ENCODE data around the gene SLC6A13.
"Not testable (repeated sequence)": the region's sequence is repeated elsewhere in the genome, so short reads cannot be mapped to it uniquely, and the experiment has no call there.

SLC6A13 gene

DNA sequence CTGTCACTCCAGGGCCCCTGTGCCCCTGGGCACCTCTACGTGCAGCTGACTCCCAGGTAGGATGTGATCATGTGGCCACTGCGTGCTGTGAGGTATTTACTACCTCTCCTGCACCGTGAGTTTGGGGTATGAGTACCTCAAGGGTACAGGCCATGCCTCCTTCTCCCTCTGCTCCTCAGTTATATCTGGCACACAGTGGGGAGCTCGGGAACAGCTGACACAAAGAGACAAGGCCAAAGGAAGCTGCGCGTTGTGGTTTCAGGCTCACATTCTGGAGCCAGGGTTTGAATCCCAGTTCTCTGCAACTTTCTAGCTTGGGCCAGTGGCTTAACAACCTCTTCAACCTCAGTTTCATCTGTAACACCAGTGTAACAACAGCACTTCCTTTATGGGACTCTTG, 40.9 kb downstream of the SLC6A13 start:
- DNase-seq (ENCODE audit: low read depth), result no peak
- TF ChIP-seq CTCF (conservative IDR thresholded peaks at IDR 0.05; ENCODE audit: low read depth, low read length), result no peak
- H3K4me3 ChIP-seq (ENCODE audit: low read depth, low read length), result no peak overlapping the region

- TF ChIP-seq CTCF (conservative IDR thresholded peaks at IDR 0.05; ENCODE audit: low read depth, low read length), result no peak
- H3K4me3 ChIP-seq (ENCODE audit: low read depth, low read length), result no peak overlapping the region
- no peak for DNase-seq (ENCODE audit: low read depth)
Observed at GRCh38 chr12:220946-221550, 41.6 kb downstream of the SLC6A13 start.

DNA sequence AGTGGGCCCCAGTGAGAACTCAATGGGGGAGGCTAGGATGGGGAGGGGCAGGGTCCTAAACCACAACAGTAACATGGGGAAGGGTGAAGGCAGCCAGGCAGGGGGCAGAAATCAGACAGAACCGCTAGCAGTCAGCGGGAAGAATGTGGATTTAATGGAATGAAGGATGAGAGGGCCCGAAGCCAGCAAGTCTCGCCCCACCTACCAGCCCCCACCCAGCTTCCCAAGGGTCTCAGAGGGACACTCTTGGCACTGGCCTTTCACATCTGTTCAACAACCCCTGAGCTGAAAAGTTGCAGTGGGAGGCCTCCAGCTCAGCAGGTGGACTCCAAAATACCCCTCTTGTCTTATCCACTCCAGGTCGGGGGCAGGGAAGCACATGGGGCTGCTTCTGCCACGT, 42.1 kb downstream of the SLC6A13 start:
- no peak for TF ChIP-seq CTCF (conservative IDR thresholded peaks at IDR 0.05; ENCODE audit: low read depth, low read length)
- H3K4me3 ChIP-seq (ENCODE audit: low read depth, low read length), result no peak overlapping the region
- no peak for DNase-seq (ENCODE audit: low read depth)

DNA sequence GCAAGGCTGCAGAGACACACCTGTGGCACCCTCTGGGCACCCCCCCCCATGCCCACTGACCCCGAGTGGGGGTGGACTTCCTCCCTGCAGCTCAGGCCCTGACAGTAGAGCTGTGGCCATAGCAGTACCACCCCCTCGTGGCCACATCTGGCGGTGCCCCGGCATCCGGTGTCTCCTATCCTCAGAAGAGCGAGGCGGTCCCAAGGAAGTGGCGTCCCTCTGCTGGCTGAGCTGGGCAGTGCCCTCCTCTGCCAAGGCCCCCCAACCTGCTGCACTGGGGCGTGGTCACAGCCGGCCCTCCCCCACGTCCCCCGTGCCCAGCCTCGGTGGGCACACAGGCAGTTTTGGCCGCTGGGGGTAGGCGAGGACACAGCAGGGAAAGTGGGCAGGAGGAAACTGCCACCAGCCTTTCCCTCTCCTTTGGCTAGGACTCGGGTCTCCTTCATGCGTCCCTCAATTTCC, 42.7 kb downstream of the SLC6A13 start:
- DNase-seq (ENCODE audit: low read depth), result peak; percentile 68
- H3K4me3 ChIP-seq (ENCODE audit: low read depth, low read length), result no peak overlapping the region
- peak; percentile 80 for TF ChIP-seq CTCF (conservative IDR thresholded peaks at IDR 0.05; ENCODE audit: low read depth, low read length)

DNA sequence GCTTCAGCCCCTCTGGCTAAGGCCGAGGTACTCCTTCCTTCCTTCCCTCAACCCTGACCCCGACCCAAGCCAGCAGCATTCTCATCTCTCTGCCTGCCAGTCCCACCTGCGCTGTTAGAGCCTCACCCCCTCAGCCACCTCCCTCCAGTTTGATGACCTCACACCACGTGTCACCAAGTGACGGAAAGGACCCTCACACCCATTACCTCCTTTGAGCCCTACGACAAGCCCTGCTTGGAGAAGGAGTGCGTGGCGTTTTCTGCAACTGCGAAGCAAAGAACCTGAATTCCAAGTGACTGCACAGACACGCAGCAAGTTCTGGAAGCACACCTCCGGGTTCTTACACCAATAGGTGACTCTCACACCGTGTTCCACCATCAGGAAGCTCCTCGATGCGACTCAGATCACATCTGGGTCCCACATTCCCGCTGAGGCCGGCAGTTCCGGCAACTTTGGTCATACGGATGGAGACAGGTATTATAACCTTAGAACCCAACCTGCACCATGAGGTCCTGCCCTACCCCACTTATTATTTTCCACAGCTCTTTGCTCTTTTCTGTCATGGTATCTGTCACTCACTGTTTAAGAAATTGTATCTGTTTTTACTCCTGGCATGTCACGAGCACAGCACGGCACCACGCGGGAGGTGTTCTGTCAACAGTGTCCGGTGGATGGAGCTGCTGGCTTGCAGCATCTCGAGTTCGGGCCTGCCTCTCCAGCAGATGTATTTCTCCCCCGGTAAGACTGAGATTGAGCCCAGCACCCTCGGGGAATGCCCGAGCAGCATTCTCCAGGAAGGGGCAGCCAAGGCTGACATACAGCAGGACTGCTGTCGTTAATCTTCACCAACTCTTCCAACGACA, 43.7 kb downstream of the SLC6A13 start:
- DNase-seq (ENCODE audit: low read depth), result no peak
- TF ChIP-seq CTCF (conservative IDR thresholded peaks at IDR 0.05; ENCODE audit: low read depth, low read length), result no peak
- no peak overlapping the region for H3K4me3 ChIP-seq (ENCODE audit: low read depth, low read length)

- no peak for TF ChIP-seq CTCF (conservative IDR thresholded peaks at IDR 0.05; ENCODE audit: low read depth, low read length)
- no peak overlapping the region for H3K4me3 ChIP-seq (ENCODE audit: low read depth, low read length)
- no peak for DNase-seq (ENCODE audit: low read depth)
Observed at GRCh38 chr12:218221-218620, 44.4 kb downstream of the SLC6A13 start.

DNA sequence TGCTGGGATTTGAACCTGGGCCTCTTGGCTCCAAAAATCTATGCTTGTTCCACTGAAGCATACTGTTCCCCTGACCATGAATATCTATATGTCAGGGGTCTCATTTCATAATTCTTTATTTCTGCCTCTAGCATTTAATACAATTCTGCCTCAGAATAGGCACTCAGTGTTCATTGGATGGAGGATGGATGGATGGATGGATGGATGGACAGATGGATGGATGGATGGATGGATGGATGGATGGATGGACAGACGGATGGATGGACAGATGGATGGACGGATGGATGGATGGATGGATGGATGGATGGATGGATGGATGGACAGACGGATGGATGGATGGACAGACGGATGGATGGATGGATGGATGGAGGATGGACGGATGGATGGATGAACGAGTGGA, 45.6 kb downstream of the SLC6A13 start:
- not testable (repeated sequence) for DNase-seq (ENCODE audit: low read depth); H3K4me3 ChIP-seq (ENCODE audit: low read depth, low read length)
